GM19351 (cell line): Measurements from ENCODE around the gene PAWR.
"Not testable (repeated sequence)": the region's sequence is repeated elsewhere in the genome, so short reads cannot be mapped to it uniquely, and the experiment has no call there.

ENCODE experiments used
- ATAC-seq: cut with Tn5 transposase; IDR thresholded peaks from one replicate; pipeline ENCODE4 v1.9.1; 2021; ENCODE audit warnings: mild to moderate bottlenecking, moderate library complexity; ENCODE audit not compliant: unreplicated experiment

PAWR gene

GRCh38 chr12:79650440-79650839, 40.3 kb downstream of the PAWR start:
- ATAC-seq = no peak

DNA sequence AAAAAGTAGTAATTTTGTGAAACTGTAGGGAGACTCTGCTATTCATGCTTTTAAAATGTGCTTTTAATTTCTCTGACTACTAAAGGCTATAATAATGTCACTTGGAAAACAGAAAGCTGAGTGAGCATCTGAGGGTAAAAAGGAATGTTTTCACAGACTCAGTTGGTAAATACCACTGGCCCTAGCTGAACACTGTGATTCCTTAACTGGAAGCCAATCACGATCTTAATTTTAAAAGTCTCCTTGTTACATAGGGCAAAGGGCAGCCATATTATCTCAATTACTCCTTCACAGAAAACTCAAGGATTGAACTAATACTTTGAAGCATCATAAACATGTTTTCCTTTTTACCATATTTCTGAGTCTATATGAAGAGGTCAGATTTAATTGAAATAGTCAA, 41.9 kb downstream of the PAWR start:
- no peak for ATAC-seq

- ATAC-seq = not testable (repeated sequence)
Measured at GRCh38 chr12:79646843-79647242, 43.9 kb downstream of the PAWR start.

DNA sequence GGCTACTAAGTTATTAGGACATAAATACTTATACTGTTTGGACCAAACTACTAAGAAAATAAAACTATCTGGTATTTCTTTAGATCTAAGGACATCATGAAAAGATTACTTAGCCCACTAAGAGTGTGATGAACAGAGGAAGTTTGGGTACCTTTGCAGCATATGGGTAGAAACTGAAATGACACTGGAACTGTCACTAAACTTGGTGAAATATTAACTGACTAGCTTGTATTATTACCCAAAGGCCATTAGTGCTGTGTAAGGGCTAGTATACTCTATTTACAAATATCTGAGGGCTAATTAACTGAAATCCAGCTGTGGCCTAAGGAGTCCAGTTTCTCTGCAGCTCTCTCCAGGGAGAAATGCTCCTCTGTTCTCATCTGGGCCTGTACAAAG, 45.5 kb downstream of the PAWR start:
- no peak for ATAC-seq

DNA sequence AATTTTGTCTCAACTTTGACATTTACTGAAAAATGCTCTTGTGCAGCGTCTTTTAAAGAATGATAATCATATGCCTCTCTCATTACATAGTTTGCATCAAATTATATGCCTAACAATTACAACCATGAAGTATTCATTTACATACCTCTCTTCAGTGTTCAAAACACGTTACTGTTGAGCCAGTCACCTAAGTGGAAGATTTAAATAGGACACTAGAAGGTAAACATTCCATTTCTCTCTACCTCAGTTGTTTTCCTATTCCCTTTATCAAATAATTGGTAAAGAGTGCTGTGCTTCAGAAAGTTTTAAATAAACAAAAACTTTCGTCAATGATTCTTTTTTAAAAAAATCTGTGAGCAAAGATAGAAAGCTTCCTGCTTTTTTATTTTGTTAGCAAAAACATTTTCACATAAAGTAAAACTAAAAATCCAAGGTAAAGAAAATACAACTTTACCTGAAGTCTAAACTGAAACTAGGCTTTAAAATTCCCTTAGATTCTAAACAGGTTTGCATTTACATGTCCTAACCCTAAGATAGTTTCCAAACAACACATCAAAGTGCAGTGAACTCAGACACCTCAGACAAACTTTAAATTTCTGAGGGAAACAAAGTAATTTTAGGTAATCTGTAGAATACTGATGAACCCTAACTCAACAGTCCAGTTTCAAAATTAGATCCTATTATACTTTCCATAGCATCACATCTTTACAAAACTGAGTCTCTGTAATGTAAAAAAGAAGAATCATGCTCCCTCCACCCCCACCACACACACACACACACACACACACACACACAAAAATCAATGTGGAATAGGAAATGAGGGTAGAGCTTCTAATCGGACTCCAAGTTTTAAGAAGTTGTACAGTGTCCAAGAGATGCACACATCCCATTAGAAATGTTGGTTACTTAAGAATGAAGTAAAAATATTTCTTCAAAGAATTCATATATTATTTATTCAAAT, 46.2 kb downstream of the PAWR start:
- no peak for ATAC-seq

DNA sequence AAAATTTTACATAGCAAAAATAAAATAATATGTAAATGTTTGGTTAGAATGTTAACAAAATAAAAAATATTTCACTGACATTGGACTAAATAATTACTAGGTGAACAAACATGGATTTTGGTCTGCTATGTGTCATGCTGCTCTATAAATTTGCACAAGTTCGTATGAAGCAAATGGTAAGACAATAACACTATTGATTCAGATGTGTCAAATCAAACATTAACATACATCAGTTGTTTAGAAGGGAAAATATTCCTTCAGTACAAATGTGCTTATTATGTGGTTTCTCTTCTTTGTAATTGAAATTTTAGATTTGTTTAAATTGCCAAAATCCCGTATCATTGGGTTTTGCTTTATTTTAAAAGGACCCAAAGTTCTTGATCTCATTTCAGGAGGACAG, 46.9 kb downstream of the PAWR start:
- ATAC-seq = no peak

DNA sequence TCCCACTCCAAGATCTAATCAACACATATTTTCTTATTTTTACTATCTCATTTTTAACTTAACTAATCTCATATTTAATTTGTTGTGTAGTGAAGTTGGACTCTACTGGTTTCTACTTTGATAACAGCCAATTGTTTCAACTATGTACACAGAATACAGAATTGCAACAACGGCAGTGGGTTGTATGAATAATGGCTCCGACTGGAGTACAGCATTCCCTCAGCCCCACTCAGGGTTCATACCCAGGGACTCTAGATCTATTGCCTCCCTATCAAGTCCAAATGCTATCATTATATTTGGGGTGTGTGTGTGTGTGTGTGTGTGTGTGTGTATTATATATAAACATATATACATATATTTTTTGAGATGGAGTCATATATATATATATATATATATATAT, 52.3 kb downstream of the PAWR start:
- no peak for ATAC-seq

GRCh38 chr12:79637093-79637492, 53.7 kb downstream of the PAWR start:
- ATAC-seq = no peak

DNA sequence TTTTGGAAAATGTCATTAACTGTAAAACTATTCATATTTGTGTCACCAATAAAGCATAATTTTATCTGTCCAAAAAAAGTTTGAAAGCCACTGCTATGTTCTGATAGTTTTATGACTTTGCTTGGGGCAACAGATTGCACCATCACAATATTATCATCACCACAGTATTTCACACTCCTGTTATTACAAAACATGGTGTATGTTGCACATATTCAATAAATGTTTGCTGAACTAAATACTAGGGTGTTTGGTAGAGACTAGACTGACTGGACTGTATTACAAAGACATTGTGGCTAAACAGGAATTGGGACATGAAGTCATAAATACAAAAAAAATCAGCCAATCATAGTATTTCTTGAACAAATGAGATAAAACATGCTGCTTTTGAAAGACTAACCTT, 55.1 kb downstream of the PAWR start:
- no peak for ATAC-seq

- ATAC-seq = no peak
Measured at GRCh38 chr12:79634957-79635471, 55.8 kb downstream of the PAWR start.

DNA sequence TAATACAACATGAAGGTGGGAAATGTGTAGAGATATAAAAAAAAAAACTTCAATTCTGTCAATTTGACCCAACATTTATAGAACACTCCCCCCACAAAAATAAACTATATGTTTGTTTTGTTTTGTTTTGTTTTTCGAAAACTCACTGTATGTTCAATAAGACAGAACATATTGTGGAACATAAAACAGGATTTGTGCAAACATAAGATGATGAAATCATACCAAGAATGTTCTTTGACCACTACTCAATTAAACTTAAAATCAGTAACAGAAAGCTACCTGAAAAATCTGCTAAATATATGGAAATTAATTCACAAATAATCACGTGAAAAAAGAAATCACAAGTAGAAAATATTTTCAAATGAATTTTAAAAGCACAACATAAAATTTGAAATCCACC, 61.2 kb downstream of the PAWR start:
- ATAC-seq = no peak

GRCh38 chr12:79626735-79627134, 64.0 kb downstream of the PAWR start:
- ATAC-seq = not testable (repeated sequence)

- ATAC-seq = no peak
Measured at GRCh38 chr12:79624378-79624777, 66.4 kb downstream of the PAWR start.

DNA sequence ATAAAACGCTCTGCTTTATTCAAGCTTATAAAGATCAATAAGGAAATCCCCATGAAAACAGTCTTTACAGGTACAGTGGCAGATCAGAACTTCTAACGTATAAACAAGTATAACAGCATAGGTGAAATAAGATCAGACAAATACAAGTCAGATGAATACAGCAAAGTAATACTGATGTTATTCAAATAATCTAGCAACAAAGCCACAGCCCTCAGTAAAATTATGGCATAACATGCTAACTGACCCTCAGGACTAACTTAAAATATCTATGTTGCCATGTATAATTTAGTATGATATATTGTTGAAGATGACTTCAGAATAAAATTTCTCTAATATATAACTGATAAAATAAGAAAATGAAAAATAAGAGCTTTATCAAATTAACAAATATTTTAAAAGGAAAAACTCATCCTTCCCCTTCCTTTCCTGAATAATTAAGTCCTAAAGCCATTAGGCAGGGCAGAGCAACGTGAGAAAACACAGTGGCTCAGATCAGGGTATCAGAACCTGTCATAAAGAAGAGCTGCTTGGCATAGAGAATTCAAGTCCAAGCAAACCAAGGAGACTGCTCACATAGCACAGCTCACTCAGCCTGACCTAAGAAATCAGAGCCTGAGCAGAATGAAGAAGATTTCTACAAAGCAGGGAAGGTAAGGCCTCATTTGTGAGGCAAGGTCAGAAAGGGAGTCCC, 70.7 kb downstream of the PAWR start:
- no peak for ATAC-seq

- ATAC-seq = no peak
Measured at GRCh38 chr12:79618848-79619404, 71.8 kb downstream of the PAWR start.

DNA sequence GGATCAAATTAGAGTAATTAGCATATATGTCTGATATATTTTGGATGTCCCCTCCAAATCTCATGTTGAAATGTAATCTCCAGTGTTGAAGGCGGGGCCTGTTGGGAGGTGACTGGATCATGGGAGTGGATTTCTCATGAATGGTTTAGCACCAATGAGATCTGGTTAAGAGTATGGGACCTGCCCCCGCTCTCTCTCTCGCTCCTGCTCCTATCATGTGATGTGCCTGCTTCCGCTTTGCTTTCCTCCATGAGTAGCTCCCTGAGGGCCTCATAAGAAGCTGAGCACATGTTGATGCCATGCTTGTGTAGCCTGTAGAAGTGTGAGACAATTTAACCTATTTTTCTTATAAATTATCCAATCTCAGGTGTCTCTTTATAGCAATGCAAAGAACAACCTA, 73.1 kb downstream of the PAWR start:
- ATAC-seq = no peak

GRCh38 chr12:79615596-79616560, 74.9 kb downstream of the PAWR start:
- ATAC-seq = peak; percentile 63

GRCh38 chr12:79614730-79615129, 76.0 kb downstream of the PAWR start:
- no peak for ATAC-seq

- ATAC-seq = no peak
Measured at GRCh38 chr12:79601908-79602307, 88.9 kb downstream of the PAWR start.

- no peak for ATAC-seq
Measured at GRCh38 chr12:79597910-79598309, 92.9 kb downstream of the PAWR start.
